Testis (tissue), 2 donors: ENCODE results near the gene ZMIZ1.

Experiments
- CTCF ChIP-seq, 3 experiments: fragments of 450-650 bp in 2 of 3; fragments of 200-600 bp in 1 of 3; sonication (generic) in 1 of 3; IDR thresholded peaks; one replicate each; pipeline ENCODE4 v1.5.1; 2016 to 2019; ENCODE audit warnings: antibody characterized with exemption in 3 of 3, mild to moderate bottlenecking in 2 of 3, moderate library complexity in 1 of 3
- POLR2A ChIP-seq: fragments of 450-650 bp; IDR thresholded peaks from one replicate; pipeline ENCODE4 v1.6.1; 2017; ENCODE audit warnings: antibody characterized with exemption, mild to moderate bottlenecking, moderate library complexity

- TF ChIP-seq CTCF (IDR thresholded peaks at IDR 0.05): no peak
- TF ChIP-seq POLR2A: no peak
Observed at GRCh38 chr10:79190740-79191261, 122.0 kb downstream of the ZMIZ1 start.
